Globus pallidus (tissue), 1 donor: ENCODE measurements around the gene GNPTAB.
"Not testable (repeated sequence)": the region's sequence is repeated elsewhere in the genome, so short reads cannot be mapped to it uniquely, and the experiment has no call there.

Experiments used
- DNase-seq: peaks from one replicate; pipeline ENCODE4 v3.0.0-alpha.2; 2015; ENCODE audit warnings: low spot score

Gene GNPTAB

DNA sequence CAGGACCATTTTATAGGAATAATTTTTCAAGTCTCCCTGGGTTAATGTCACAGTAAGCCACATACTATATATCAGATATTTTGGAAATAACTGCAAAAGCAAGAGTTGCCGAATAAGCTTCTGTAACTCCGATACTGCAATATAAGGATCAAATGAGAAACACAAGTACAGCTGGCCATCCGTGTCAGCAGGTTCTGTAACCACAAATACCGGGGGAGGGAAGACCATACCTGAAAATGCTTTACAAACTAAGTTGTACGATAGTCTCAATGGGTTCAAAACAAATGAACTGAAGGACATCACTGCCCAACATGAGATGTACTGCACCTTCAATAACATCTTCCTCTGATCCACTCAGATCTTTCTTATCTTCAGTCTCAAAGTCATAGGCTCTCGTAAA, 93.3 kb downstream of the GNPTAB start:
- DNase-seq = no peak

DNA sequence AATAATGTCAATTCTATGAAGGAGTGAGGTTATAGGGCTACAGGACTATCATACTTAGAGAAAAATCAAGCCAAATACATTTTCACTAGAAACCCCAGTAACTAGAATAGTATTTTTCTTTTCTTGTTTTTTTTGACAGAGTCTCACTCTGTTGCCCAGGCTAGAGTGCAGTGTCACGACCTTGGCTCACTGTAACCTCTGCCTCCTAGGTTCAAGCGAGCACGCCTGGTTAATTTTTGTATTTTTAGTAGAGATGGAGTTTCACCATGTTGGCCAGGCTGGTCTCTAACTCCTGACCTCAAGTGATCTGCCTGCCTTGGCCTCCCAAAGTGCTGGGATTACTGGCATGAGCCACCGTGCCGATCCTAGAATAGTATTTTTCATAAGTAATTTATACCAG, 96.3 kb downstream of the GNPTAB start:
- not testable (repeated sequence) for DNase-seq

DNA sequence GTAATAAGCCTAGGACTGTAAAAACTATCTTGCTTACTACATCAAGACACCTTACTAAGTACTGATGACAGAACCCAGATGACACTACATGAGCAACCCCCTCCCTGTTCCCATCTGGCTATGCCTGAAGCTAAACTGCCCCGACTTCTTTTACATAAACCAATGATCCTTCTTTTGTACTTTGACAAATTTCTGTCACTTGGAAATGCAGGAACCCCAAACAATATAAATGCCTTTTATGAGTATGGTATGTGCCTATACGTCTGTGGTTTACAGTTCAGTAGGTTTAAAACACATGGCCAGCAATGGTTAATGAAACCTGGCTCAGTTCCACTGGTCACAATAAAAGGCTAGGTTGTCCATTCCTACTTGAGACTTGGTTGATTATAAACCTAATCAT, 97.6 kb downstream of the GNPTAB start:
- DNase-seq = no peak

DNA sequence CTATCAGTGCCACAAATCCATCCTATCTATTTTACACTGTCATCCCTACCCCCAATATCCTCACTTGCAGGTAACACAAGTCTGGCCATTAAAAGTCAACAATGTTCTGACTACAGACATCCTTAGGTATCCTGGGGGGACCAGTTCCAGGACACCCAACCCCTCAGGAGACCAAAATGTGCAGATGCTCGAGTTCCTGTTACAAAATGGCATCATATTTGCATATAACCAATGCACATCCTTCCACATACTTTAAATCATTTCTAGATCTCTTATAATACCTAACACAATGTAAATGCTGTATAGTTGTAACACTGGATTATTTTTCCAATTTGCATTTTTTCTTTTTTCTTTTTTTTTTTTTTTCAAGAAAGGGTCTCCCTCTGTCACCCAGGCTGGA, 98.4 kb downstream of the GNPTAB start:
- DNase-seq = no peak

DNA sequence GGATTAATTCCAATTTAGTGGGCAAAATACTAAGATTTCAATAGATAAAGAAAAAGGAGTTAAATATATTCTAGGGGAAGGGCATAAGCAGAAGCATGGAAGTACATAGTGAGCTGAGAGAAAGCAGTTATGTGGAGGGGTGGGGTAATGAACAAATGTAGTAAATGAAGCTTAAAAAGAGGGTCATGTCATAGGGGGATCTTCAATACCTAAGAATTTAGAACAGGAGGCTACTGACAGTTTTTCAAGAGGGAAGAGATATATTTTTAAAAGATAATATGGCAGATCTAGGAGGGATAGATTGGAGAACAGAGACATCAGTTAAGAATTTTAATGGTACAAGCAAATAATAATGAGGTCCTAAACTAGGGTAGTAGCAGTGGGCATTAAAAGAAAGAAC, 100.9 kb downstream of the GNPTAB start:
- DNase-seq = no peak

DNA sequence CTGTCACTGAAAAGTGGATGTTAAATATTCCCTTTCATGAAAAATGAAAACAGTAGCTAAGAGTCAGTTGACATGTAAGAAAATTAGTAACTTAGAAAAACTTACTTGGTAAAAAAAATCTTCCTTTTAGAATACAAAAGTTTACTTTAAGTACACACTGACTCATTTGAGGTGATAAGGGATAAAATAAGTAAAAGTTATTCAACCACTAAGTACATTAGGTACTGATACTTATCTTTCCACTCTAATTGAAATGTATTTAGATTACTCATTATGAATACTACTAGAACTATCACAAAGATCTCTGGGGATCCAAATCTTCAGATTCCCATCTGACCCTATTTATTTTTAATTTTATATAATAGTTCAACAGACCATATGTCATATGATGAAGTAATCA, 103.7 kb downstream of the GNPTAB start:
- no peak for DNase-seq

DNA sequence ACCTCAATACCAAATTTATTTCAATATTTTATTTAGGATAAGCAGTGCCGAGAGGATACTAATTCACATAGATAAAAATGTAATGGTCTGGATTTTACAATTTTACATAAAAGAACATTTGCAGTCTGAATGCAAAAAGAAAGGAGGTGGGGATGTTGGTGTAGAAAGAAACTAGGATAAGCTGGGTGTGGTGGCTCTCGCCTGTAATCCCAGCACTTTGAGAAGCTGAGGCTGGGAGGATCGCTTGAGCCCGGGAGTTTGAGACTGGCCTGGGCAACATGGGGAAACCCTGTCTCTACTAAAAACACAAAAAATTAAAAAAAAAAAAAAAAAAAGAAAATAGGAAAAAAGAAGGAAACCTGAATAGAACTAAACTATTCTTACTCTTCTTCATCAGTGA, 108.4 kb downstream of the GNPTAB start:
- DNase-seq = no peak

DNA sequence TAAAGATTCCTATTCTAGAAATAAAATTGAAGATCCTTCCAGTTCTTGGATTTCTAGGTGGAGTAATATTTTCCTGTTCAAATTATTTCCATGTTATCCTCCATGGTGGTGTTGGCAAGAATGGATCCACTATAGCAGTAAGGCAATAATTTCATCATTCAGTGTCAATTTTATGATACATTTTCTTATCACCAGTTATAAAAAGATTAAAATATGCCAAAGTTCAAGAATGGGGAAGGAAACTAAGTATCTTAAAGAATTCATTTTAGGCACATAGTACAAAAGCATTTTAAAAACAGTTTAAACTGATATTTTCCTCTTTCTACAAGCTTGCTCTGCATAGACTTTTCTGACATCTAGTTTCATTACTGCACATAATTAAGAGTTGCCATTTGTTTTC, 110.6 kb downstream of the GNPTAB start:
- no peak for DNase-seq

DNA sequence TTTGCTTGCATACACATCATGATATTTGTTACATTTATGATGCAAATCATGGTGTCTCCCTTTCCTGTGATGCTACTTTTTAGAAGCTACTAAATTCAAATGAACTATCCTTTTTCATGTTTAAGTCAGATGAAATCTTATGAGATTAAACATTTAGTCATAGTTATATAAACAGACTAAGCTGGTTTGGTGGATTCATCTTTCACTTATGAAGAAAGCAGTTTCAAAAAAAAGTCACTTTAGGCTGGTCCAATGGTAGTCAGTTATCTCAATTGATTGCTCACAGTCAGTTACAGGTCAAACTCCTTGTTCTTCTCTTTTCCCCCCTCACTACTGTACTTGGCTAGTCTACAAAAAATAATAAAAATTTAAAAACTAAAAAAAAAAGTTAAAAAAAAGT, 111.2 kb downstream of the GNPTAB start:
- DNase-seq = no peak

DNA sequence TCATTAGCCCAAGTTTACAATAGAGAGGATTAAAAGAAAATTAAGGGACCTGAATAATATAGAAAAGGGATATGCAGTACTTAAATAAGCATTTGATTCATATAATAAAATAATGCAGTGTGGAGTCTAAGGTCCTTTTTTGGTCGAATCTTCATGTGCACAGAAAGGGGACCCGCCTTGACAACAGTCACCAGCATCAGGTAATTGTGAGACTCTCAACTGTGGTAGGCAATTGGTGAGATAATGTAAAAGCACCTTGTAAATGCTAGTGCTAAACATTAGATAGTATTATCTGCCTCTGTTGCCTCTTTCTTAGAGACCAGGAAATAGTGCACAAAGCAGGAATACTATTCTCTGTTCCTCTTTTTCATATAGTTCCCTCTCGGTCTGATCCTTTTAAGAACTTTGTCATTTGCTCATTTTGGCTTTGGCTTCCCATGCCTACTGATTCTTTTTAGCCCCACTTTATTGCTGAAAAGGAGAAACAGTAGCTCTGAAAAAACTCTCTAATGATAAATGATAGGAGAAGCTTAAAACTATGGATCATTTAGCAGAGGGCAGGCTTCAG, 115.8 kb downstream of the GNPTAB start:
- DNase-seq = peak; percentile 37

DNA sequence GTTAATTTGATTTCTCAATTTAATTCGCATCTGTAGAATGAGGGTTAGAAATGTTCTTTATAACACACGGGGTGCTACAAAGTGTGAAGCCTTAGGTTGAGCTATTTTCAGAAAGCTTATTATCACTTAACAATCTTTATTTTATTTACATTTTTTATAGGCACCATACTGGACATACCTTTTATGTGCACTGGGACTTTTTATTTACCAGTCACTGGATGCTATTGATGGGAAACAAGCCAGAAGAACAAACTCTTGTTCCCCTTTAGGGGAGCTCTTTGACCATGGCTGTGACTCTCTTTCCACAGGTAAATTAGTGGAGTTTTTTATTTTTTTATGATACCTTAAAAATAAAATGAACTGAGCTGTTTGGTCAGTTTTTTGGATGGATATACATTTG, 116.8 kb downstream of the GNPTAB start:
- DNase-seq = no peak

DNA sequence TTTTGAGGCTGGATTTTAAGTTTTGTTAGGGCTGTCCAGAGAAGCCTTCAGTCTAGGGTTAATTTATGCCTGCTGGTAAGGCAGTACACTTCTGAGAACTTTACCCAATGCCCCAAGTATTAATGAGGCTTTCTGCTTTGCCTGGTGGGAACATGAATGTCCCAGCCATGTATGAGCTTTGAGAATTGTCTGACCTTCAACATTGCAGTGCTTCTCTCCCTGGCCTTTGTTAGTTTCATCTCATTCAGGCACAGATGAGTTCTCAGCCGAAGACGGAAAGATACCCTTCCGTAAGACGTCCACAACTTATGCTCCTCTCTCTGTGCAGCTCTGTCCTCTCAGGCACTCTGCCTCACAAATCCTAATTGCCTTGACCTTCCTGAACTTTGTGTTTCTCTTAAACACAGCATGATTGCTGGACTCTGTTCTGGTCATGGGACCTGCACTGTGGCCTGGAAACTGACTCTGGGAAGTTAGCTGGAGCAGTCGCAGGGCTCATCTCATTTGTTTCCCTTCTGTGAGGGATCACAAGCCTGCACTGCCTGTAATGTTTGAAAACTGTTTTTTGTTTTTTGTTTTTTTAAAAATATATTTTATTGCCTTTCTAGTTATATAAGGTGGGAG, 117.6 kb downstream of the GNPTAB start:
- DNase-seq = peak; percentile 49

DNA sequence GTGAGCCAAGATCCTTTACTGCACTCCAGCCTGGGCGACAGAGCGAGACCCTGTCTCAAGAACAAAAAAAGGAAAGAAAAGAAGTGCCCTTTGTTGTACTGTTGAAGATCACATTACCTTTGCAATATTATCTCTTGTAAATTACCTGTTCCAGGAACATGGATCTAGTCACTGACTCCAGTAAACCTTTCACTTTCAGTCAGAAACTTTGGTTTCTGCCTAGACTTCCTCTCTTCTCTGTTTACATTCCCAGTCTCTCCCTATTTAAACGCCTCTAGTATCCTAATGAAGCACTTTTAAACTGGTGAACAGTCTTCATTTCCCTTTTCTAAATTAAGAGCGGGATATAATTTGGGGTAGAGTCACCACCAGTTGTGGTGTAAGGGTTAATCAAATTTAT, 120.5 kb downstream of the GNPTAB start:
- no peak for DNase-seq

DNA sequence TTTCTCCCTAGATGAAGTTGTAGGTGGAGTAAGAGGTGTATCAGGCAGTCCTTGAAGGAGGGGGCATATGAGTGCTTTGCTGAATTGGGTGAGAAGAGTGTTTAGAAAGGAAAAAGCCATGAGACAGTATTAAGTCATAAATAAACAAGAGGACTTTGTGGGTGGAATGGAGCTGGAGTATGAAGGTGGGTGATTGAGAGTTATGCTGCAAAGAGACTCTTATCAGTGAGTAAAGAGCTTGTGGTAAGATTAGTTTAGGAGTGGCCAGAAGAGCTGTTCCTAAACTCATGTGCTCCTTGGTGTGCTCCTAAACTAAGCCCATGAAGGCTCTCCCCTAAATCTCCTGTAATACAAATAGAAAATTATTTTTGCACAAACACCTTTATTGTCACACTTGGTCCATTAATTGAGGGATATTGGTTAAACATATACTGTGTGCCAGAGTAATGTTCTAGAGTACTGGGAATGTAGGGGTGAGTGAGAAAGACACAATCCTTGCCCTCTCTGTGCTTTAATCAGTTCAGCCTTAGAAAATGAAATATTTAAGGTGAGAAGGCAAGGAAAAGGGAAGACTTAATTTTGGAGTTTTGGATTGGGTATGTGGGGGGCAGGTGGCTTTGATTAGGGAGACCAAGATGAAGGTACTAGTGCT, 123.5 kb downstream of the GNPTAB start:
- no peak for DNase-seq

DNA sequence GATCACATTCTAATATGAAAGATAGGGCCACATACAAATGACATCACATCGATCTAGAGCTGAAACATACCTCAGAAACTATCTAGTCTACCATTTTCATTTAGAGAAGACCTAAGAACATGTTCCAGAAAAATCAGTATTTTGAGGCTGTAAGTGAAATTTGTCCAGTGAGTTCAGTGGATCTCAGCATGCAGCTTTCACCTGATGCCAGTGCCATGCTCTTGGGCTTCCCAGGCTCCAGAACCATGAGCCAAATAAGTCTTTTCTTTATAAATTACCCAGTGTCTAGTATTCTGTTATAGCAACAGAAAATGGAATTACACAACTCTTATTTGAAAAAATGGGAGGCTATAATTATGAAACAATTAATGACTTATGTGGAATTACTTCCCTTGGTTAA, 124.4 kb downstream of the GNPTAB start:
- no peak for DNase-seq

DNA sequence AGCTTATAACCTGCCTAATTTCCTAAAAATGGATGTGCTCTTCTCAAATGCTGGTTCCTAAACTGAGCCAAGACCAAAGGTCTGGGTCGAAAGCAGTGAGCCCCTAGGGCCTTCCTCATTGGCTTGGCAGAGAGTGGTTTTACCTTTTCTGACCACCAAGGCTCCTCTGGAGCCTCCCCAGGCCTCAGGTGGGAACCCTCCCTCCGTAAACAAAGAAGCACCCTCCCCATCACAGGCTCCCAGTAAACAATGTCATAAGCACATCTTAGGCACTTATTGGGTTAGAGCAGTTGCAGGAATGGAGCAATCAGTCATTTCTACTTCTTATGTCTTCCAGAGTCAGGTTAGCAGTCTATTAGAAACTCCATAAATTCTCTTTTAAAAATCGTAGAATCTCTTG, 127.3 kb downstream of the GNPTAB start:
- no peak for DNase-seq

DNA sequence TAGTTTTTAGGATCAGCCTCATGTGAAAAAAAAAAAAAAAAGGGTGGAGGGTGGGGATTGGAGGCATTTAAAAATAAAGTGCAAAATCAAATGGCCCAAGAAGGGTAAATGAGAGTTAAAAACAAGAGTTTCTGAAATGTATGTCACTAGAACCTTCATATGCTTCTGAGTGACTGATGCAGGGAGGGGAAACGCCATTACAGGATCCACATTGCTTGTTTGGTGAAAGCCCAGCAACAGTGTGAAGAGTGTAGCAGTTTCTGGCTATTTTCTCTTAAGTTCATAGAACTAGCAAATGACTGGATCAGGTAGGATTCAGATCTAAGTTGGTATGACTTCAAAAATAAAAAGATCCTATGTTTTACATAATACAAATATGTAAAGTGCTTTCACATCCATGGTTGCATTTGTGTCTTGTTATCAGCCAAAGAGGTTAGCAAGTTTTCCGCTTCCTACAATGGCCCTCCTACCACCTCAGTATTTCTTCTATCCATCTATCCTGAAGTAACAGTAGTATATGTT, 130.4 kb downstream of the GNPTAB start:
- no peak for DNase-seq

DNA sequence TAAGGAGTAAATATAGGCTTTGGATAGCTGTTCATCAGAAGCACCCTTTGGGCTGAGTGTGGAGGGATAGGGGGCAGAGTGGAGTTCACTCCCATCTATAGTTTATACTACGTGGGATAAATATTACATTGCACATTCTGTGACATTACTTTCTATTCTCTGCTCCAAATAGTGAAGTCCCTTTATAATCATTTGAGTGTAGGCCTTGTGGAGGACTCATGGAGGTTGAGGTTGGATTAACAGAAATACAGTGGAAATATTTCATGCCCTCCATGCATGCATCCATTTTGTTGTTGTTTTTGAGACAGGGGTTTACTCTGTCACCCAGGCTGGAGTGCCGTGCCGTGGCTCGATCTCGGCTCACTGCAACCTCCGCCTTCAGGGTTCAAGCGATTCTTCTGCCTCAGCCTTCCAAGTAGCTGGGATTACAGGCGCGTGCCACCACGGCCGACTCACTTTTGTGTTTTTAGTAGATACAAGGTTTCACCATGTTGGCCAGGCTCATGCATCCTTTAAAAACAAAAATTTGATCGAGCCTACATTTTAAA, 131.9 kb downstream of the GNPTAB start:
- DNase-seq = no peak

DNA sequence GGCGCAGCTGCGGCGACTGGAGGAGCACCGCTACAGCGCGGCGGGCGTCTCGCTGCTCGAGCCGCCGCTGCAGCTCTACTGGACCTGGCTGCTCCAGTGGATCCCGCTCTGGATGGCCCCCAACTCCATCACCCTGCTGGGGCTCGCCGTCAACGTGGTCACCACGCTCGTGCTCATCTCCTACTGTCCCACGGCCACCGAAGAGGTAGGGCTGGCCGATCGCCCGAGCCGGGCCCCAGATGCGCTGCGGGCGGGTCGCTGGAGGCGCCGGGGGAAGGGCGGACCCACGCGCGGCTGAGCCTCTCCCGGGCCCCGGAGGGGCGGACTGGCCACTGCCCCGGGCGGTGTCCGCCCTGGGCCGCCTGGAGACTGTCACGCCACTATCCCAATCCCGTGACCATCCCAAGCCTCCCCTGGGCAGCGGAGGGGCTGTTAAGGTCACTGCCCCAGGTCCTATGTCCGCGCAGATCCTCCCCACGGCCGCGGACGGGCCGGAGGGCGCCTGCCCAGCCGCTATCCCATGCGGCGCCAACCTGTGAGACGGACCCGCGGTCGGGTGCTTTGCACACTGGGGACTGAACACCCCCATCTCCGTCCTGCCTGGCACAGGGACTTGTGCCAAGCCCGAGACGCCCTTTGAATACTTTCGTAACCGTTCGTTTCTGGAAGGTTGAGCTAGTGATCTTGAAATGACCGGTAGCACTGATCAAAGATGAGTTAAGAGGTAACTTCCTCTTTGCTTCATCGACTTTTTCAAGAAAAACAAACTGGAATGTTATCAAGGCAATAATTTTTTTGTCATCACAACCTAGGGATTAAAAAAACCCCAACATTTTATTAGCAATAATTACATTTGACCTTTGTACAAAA, 132.6 kb downstream of the GNPTAB start:
- DNase-seq = no peak

DNA sequence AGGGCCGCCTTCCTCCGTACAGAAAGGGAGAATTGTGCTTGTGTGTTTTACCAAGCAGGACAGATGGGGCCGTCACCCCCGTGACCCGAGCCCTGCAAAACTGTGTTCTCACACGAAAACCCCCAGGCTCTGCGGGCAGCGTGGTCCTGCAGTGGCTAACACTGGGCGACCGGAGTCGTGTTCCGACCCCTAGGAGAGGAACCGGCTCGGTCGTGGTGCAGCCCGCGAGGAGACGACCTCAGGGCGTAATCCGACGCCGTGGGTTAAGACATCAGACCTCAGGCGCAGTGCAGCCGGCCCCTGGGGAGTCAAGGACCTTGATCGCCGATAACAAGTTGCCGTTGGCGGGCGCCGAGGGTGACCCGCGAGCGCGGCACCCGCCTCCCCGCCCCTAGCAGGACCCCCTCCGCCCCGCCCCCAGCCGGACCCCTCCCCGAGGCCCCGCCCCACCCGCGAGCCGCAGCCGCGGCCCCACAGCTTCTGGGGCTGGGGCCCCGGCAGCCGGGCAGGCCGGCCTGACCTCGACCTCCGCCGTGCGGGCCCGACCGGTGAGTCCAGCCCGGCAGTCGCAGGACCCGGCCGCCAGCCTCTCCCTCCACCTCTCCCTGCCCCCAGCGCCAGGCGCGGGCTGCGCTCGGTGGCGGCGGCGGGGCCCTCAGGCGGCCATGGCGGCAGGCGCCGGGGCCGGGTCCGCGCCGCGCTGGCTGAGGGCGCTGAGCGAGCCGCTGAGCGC, 133.4 kb downstream of the GNPTAB start, which contains the start of gene CHPT1:
TSS of gene CHPT1 (plus strand) at position 444 of the 733 bp plus-strand sequence. CDS start at position 666, 222 bp downstream.
- DNase-seq = no peak
